Liver (tissue), 3 donors: Measurements from ENCODE around the gene SLC25A45.

Source experiments
- ATF3 ChIP-seq: IDR thresholded peaks from 2 replicates; pipeline ENCODE4 v1.6.1; 2016; ENCODE audit warnings: antibody characterized with exemption
- CTCF ChIP-seq: fragments of 150-350 bp; IDR thresholded peaks from 2 replicates; pipeline ENCODE4 v1.5.1; 2017; ENCODE audit warnings: improper control_type of control experiment, low read depth, low read length; ENCODE audit not compliant: missing input control
- GABPA ChIP-seq, 2 donors: IDR thresholded peaks in 1 of 2; conservative IDR thresholded peaks in 1 of 2; 2 replicates each; pipeline ENCODE4 v1.6.1; 2016; ENCODE audit warnings: antibody characterized with exemption in 2 of 2, mild to moderate bottlenecking in 1 of 2, moderate library complexity in 1 of 2
- HNF4A ChIP-seq, 2 donors: conservative IDR thresholded peaks; 2 replicates each; pipeline ENCODE4 v1.6.1; 2016; ENCODE audit warnings: antibody characterized with exemption in 2 of 2, mild to moderate bottlenecking in 2 of 2
- JUND ChIP-seq, 2 donors: IDR thresholded peaks; 2 replicates each; pipeline ENCODE4 v1.6.1; 2016; ENCODE audit warnings: antibody characterized with exemption in 2 of 2
- MAX ChIP-seq: IDR thresholded peaks from 2 replicates; pipeline ENCODE4 v1.6.1; 2016; ENCODE audit warnings: antibody characterized with exemption
- RAD21 ChIP-seq, 2 donors: IDR thresholded peaks; 2 replicates each; pipeline ENCODE4 v1.6.1; 2016; ENCODE audit warnings: antibody characterized with exemption in 2 of 2, mild to moderate bottlenecking in 2 of 2
- REST ChIP-seq: IDR thresholded peaks from 2 replicates; pipeline ENCODE4 v1.6.1; 2016; ENCODE audit warnings: antibody characterized with exemption, mild to moderate bottlenecking
- RXRA ChIP-seq, 2 donors: IDR thresholded peaks; 2 replicates each; pipeline ENCODE4 v1.6.1; 2017 to 2018; ENCODE audit warnings: antibody characterized with exemption in 2 of 2, mild to moderate bottlenecking in 1 of 2
- SP1 ChIP-seq: IDR thresholded peaks from 2 replicates; pipeline ENCODE4 v1.6.1; 2018; ENCODE audit warnings: antibody characterized with exemption, mild to moderate bottlenecking
- TAF1 ChIP-seq: conservative IDR thresholded peaks from 2 replicates; pipeline ENCODE4 v1.6.1; 2016; ENCODE audit warnings: antibody characterized with exemption, mild to moderate bottlenecking
- YY1 ChIP-seq: IDR thresholded peaks from 2 replicates; pipeline ENCODE4 v1.6.1; 2016; ENCODE audit warnings: antibody characterized with exemption, mild to moderate bottlenecking
- ZBTB33 ChIP-seq: IDR thresholded peaks from 2 replicates; pipeline ENCODE4 v1.6.1; 2016; ENCODE audit warnings: antibody characterized with exemption
- donor health status: healthy.
- donor health status: healthy.

- TF ChIP-seq REST: no peak
- no peak for TF ChIP-seq TAF1
- TF ChIP-seq SP1: no peak
- TF ChIP-seq CTCF: no peak
- no peak for TF ChIP-seq JUND (IDR thresholded peaks at IDR 0.05)
- no peak for TF ChIP-seq ZBTB33
- TF ChIP-seq YY1: no peak
- TF ChIP-seq RAD21 (IDR thresholded peaks at IDR 0.05): no peak
- no peak for TF ChIP-seq GABPA (IDR thresholded peaks at IDR 0.05 in 1 of 2, conservative IDR thresholded peaks at IDR 0.05 in 1 of 2)
- no peak for TF ChIP-seq RXRA (IDR thresholded peaks at IDR 0.05)
- TF ChIP-seq MAX: no peak
- TF ChIP-seq HNF4A (conservative IDR thresholded peaks at IDR 0.05): no peak
- no peak for TF ChIP-seq ATF3
These were observed 13.6 kb upstream of the SLC25A45 start for GRCh38 chr11:65395961-65396530.
